ENCODE results near the gene SPAG16.

DNA sequence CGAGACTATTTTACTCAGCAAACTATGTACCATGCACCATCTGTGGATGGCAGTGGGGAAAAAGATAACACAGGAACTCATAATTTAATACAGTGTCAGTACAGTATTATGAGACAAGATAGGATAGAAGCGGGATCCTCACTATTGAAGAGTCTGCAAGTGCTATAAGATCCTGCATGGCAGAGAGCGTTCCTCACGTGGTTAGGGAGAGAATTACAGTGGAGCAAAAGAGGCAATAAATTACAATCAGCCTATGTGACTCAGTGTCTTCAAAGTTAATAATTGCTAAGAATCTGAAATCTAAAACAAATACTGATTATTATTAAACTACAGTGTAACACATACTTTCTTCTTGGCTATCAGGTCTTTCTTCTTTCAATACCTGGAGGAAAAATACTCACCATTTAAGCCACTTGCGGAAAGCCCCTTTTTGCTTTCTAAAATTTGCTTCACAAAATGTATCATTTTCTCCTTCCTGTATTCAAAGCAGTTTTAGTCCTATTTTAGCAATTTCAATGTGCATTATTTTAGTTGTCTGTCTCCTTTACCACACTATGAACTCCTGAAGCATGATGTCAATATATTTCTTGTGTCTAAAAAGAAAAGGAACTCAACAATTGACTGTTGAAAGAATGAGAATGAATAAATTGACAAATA, 342.9 kb downstream of the SPAG16 start:
- TF ChIP-seq, protein P1, sequence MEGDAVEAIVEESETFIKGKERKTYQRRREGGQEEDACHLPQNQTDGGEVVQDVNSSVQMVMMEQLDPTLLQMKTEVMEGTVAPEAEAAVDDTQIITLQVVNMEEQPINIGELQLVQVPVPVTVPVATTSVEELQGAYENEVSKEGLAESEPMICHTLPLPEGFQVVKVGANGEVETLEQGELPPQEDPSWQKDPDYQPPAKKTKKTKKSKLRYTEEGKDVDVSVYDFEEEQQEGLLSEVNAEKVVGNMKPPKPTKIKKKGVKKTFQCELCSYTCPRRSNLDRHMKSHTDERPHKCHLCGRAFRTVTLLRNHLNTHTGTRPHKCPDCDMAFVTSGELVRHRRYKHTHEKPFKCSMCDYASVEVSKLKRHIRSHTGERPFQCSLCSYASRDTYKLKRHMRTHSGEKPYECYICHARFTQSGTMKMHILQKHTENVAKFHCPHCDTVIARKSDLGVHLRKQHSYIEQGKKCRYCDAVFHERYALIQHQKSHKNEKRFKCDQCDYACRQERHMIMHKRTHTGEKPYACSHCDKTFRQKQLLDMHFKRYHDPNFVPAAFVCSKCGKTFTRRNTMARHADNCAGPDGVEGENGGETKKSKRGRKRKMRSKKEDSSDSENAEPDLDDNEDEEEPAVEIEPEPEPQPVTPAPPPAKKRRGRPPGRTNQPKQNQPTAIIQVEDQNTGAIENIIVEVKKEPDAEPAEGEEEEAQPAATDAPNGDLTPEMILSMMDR (IDR thresholded peaks at IDR 0.05), result no peak
- TF ChIP-seq POLR2A (IDR thresholded peaks at IDR 0.05) (no peak), POLR2AphosphoS5 (IDR thresholded peaks at IDR 0.05) (no peak)

Data from transverse colon (tissue), 4 donors.